H1 (cell line): Measurements from ENCODE around the gene PROSER2. TPM values are rescaled to one million over a fixed set of nuclear protein-coding genes. Genes with fewer than 3 reads are reported as not detected.

Source experiments
- CTCF ChIA-PET: fragments of 300-600 bp; sonication (Branson Sonifier 250); formaldehyde crosslinking; loops from one replicate; lab custom pipeline; 2021; ENCODE audit not compliant: partially characterized antibody; lab: Charles Lee
- POLR2A ChIA-PET: fragments of 300-600 bp; sonication (Branson Sonifier 250); formaldehyde crosslinking; loops from one replicate; lab custom pipeline; 2021; ENCODE audit warnings: inconsistent platforms; ENCODE audit not compliant: partially characterized antibody; lab: Charles Lee
- DNase-seq, 2 experiments: peaks; one replicate each; pipeline versions ENCODE4 v3.0.0 to v3.0.0-alpha.2; 2010 to 2022; ENCODE audit warnings: low spot score in 2 of 2, low read depth in 1 of 2, mixed read lengths in 1 of 2
- FAIRE-seq: peaks from 2 replicates; lab custom pipeline; 2011; peaks lifted over from hg19 to GRCh38; lab: Jason Lieb, UNC
- H2AFZ ChIP-seq: 2 replicates; pipeline ENCODE4 v1.8.1; 2012; ENCODE audit warnings: low read length, inconsistent platforms
- H2AK5ac ChIP-seq: 2 replicates; pipeline ENCODE4 v1.6.1; 2013; ENCODE audit warnings: low read depth, low read length
- H2BK120ac ChIP-seq: replicated peaks from 2 replicates; pipeline ENCODE3; 2013; ENCODE audit warnings: low read depth, low read length, inconsistent platforms
- H2BK12ac ChIP-seq: 2 replicates; pipeline ENCODE4 v1.6.1; 2013; ENCODE audit warnings: low read depth, low read length
- H2BK15ac ChIP-seq: 2 replicates; pipeline ENCODE4 v1.6.1; 2013; ENCODE audit warnings: low read length
- H2BK20ac ChIP-seq: 2 replicates; pipeline ENCODE4 v1.6.1; 2013; ENCODE audit warnings: low read length
- H2BK5ac ChIP-seq: 2 replicates; pipeline ENCODE4 v1.6.1; 2013; ENCODE audit warnings: low read depth, low read length
- H3K14ac ChIP-seq: 2 replicates; pipeline ENCODE4 v1.6.1; 2013; ENCODE audit warnings: inconsistent platforms; ENCODE audit not compliant: insufficient read length
- H3K18ac ChIP-seq: 2 replicates; pipeline ENCODE4 v1.6.1; 2013; ENCODE audit warnings: low read length; ENCODE audit errors: extremely low read depth
- H3K23ac ChIP-seq: 2 replicates; pipeline ENCODE4 v1.6.1; 2013; ENCODE audit warnings: inconsistent platforms; ENCODE audit not compliant: insufficient read length
- H3K23me2 ChIP-seq: 2 replicates; pipeline ENCODE4 v1.6.1; 2013; ENCODE audit warnings: low read depth, low read length
- H3K27ac ChIP-seq: 2 replicates; pipeline ENCODE4 v1.6.1; 2011; ENCODE audit warnings: low read depth, low read length, inconsistent platforms
- H3K27me3 ChIP-seq, 4 experiments: replicated peaks in 1 of 4; 1 replicate in 1 of 4; 2 replicates in 3 of 4; pipeline versions ENCODE4 v1.6.1 to v1.8.1; 2011 to 2013; ENCODE audit warnings: low read length in 3 of 4, mild to moderate bottlenecking in 3 of 4, inconsistent platforms in 2 of 4, mixed read lengths in 2 of 4, moderate library complexity in 1 of 4; ENCODE audit not compliant: control insufficient read depth in 3 of 4, insufficient read depth in 3 of 4; ENCODE audit errors: extremely low read depth in 1 of 4
- H3K36me3 ChIP-seq, 4 experiments: 2 replicates each; pipeline versions ENCODE4 v1.6.1 to v1.8.1; 2011 to 2013; ENCODE audit warnings: mild to moderate bottlenecking in 4 of 4, low read length in 3 of 4, moderate library complexity in 2 of 4, control low read depth in 1 of 4, inconsistent platforms in 1 of 4; ENCODE audit not compliant: insufficient read depth in 4 of 4, control insufficient read depth in 2 of 4
- H3K4ac ChIP-seq: replicated peaks from 2 replicates; pipeline ENCODE3; 2013; ENCODE audit warnings: low read length, low read depth, mixed read lengths, inconsistent platforms; ENCODE audit not compliant: insufficient read length
- H3K4me1 ChIP-seq, 4 experiments: replicated peaks in 1 of 4; 1 replicate in 1 of 4; 2 replicates in 3 of 4; pipeline versions ENCODE4 v1.6.1 to v1.8.1; 2011 to 2013; ENCODE audit warnings: low read length in 3 of 4, inconsistent platforms in 2 of 4, mixed read lengths in 1 of 4; ENCODE audit not compliant: insufficient read depth in 4 of 4, control insufficient read depth in 3 of 4
- H3K4me2 ChIP-seq, 2 experiments: 2 replicates each; pipeline versions ENCODE4 v1.6.1 to v1.8.1; 2011 to 2013; ENCODE audit warnings: low read depth in 2 of 2, low read length in 2 of 2, control low read depth in 1 of 2, inconsistent platforms in 1 of 2, mild to moderate bottlenecking in 1 of 2; ENCODE audit not compliant: insufficient read depth in 1 of 2
- H3K4me3 ChIP-seq, 4 experiments: fragments of 200-600, 300-600 bp in 1 of 4; sonication (generic), shearing (Covaris generic), sonication (Bioruptor Twin) in 1 of 4; 2 replicates each; pipeline versions ENCODE4 v1.5.1 to v1.8.1; 2011 to 2016; ENCODE audit warnings: low read length in 4 of 4, low read depth in 3 of 4, control low read depth in 2 of 4, inconsistent platforms in 2 of 4, mild to moderate bottlenecking in 2 of 4, mixed read lengths in 1 of 4, moderate library complexity in 1 of 4; ENCODE audit not compliant: insufficient read depth in 2 of 4; ENCODE audit errors: extremely low read depth in 1 of 4
- H3K56ac ChIP-seq: replicated peaks from 2 replicates; pipeline ENCODE3; 2013; ENCODE audit warnings: low read depth, mild to moderate bottlenecking, mixed read lengths, low read length, inconsistent platforms; ENCODE audit not compliant: insufficient read length
- H3K79me1 ChIP-seq: 2 replicates; pipeline ENCODE4 v1.6.1; 2013; ENCODE audit warnings: low read depth, low read length, control low read depth
- H3K79me2 ChIP-seq, 2 experiments: 2 replicates each; pipeline versions ENCODE4 v1.6.1 to v1.8.1; 2012 to 2013; ENCODE audit warnings: low read length in 2 of 2, mild to moderate bottlenecking in 2 of 2, inconsistent platforms in 1 of 2; ENCODE audit not compliant: insufficient read depth in 2 of 2, control insufficient read depth in 1 of 2
- H3K9ac ChIP-seq, 4 experiments: replicated peaks in 1 of 4; 1 replicate in 1 of 4; 2 replicates in 3 of 4; pipeline versions ENCODE4 v1.6.1 to v1.8.1; 2011 to 2013; ENCODE audit warnings: low read depth in 3 of 4, low read length in 3 of 4, control low read depth in 2 of 4, mild to moderate bottlenecking in 2 of 4, moderate library complexity in 2 of 4, inconsistent platforms in 1 of 4; ENCODE audit errors: extremely low read depth in 1 of 4
- H3K9me3 ChIP-seq, 2 experiments: 2 replicates each; pipeline versions ENCODE4 v1.6.1 to v1.8.1; 2012 to 2013; ENCODE audit warnings: mild to moderate bottlenecking in 2 of 2, moderate library complexity in 2 of 2, control low read depth in 1 of 2, inconsistent platforms in 1 of 2, low read depth in 1 of 2, low read length in 1 of 2, mixed read lengths in 1 of 2; ENCODE audit not compliant: insufficient read depth in 2 of 2
- H4K20me1 ChIP-seq, 2 experiments: replicated peaks in 1 of 2; 2 replicates each; pipeline versions ENCODE3 to v1.8.1; 2011 to 2013; ENCODE audit warnings: inconsistent platforms in 2 of 2, low read length in 2 of 2, mild to moderate bottlenecking in 1 of 2; ENCODE audit not compliant: insufficient read depth in 2 of 2, control insufficient read depth in 1 of 2
- H4K5ac ChIP-seq: 2 replicates; pipeline ENCODE4 v1.6.1; 2013; ENCODE audit warnings: low read length, low read depth, mixed read lengths, inconsistent platforms; ENCODE audit not compliant: insufficient read length
- H4K8ac ChIP-seq: 2 replicates; pipeline ENCODE4 v1.8.0; 2013; ENCODE audit warnings: mild to moderate bottlenecking, moderate library complexity, low read length, inconsistent platforms; ENCODE audit not compliant: insufficient read depth; ENCODE audit errors: extremely low read depth
- H4K91ac ChIP-seq: replicated peaks from 2 replicates; pipeline ENCODE3; 2013; ENCODE audit warnings: low read length, mixed read lengths, inconsistent platforms; ENCODE audit not compliant: insufficient read length
- CTBP2 ChIP-seq: IDR thresholded peaks from 2 replicates; pipeline ENCODE4 v1.7.0; 2011; ENCODE audit warnings: borderline replicate concordance, mild to moderate bottlenecking, moderate library complexity, mixed read lengths, low read length; ENCODE audit not compliant: insufficient read depth, insufficient read length
- JUND ChIP-seq: IDR thresholded peaks from 2 replicates; pipeline ENCODE4 v1.6.1; 2011; ENCODE audit warnings: mild to moderate bottlenecking, improper control_type of control experiment, low read length
- KDM1A ChIP-seq: fragments of 200-600, 300-600 bp; sonication (generic); IDR thresholded peaks from 2 replicates; pipeline ENCODE4 v1.7.1; 2016; ENCODE audit warnings: mild to moderate bottlenecking, low read length, borderline replicate concordance
- RBBP5 ChIP-seq: IDR thresholded peaks from 2 replicates; pipeline ENCODE4 v1.7.1; 2012; ENCODE audit warnings: low read depth, mild to moderate bottlenecking, inconsistent platforms, low read length, moderate library complexity, borderline replicate concordance
- RNF2 ChIP-seq: fragments of 200-900, 300-1000 bp; sonication (generic); IDR thresholded peaks from 2 replicates; pipeline ENCODE4 v1.7.1; 2016; ENCODE audit warnings: borderline replicate concordance, low read depth, mild to moderate bottlenecking, antibody characterized with exemption, low read length; ENCODE audit not compliant: poor library complexity, severe bottlenecking; ENCODE audit errors: missing control alignments
- TCF12 ChIP-seq: IDR thresholded peaks from 2 replicates; pipeline ENCODE4 v1.6.1; 2011; ENCODE audit warnings: low read depth, mild to moderate bottlenecking, low read length
- WGBS, 2 experiments: shearing (Covaris generic) in 1 of 2; methylation state at CpG; one replicate each; pipeline versions ENCODE4 v1.1.6 to v1.1.7; 2013 to 2015; ENCODE audit warnings: low lambda C conversion rate in 2 of 2, mixed read lengths in 2 of 2, inconsistent platforms in 1 of 2, low coverage in 1 of 2, missing lambda C conversion rate in 1 of 2; ENCODE audit not compliant: insufficient replicate concordance in 2 of 2, insufficient coverage in 1 of 2, insufficient read length in 1 of 2; ENCODE audit errors: extremely low coverage in 1 of 2, missing lambda C conversion rate in 1 of 2; 5-methylcytosine and 5-hydroxymethylcytosine counted together
- polyA plus RNA-seq, 7 experiments: library from polyadenylated mRNA; depleted of rRNA in 3 of 7; stranded (reverse) in 5 of 7; unstranded in 2 of 7; fragments of >200 nt in 5 of 7; fragments of 200-250 nt in 2 of 7; gene quantifications; 1 replicate in 5 of 7; 2 replicates in 1 of 7; 4 replicates in 1 of 7; pipeline versions ENCODE4 v1.2.1 to v1.2.3, GENCODE V29; 2011 to 2013; ENCODE audit warnings: missing spikeins in 2 of 7, mixed read lengths in 2 of 7
- total RNA-seq: library from RNA; stranded (reverse); fragmentation: NEBNext Ultra II Directional; extraction: Animal tissue kit (Norgen Biotek cat#: 25700); gene quantifications from 2 replicates; pipeline ENCODE4 v1.2.1, GENCODE V29; 2021
- TF ChIP-seq, protein P1 (sequence below), 3 experiments: IDR thresholded peaks; 1 replicate in 2 of 3; 2 replicates in 1 of 3; pipeline versions ENCODE4 v1.5.1 to v1.6.1; 2011; ENCODE audit warnings: low read length in 3 of 3, mild to moderate bottlenecking in 3 of 3, inconsistent platforms in 2 of 3, low read depth in 1 of 3, moderate library complexity in 1 of 3; ENCODE audit not compliant: insufficient read depth in 1 of 3; ENCODE audit errors: control extremely low read depth in 1 of 3
- TF ChIP-seq, protein P2 (sequence below): IDR thresholded peaks from 2 replicates; pipeline ENCODE4 v1.6.1; 2011; ENCODE audit warnings: low read length, improper control_type of control experiment

The PROSER2 gene
- total and polyA plus RNA-seq, 2 of the 8 experiments (the other 6 are each of a cell fraction or from before 2014, with no cell fraction given): 3.9 to 13.7 TPM

DNA sequence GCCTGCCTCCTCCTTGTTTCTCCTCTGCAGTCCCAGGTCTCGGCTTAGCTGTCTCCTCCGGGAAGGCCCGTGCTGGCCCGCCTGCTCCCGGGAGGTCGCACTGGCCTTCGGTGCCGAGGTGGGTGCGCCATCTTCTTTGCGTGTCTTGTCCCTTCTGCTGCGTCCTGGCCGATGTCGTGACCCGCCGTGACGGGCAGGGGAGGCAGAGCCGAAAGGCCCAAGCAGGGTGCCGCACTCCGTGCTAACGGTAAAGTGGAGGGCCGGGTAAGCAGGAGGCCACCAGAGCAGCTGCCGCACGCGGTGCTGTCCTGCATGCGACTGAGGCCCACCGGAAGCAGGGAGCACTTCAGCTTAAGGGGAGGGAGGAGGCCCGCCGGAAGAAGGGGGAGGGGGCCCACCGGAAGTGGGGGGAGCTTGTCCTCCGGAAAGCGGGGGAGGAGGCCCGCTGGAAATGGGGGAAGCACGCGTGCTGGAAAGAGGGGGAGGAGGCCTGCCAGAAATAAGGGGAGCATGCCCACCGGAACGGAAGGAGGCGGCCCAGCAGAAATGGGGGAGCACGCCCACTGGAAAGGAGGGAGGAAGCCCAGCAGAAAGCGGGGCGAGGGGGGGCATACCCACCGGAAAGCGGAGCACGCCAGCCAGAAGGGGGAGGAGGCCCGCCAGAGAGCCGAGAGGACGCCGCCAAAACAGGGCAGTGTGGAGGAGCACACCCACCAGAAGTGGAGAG lies 71.4 kb downstream of the PROSER2 start:
- POLR2A ChIA-PET: interaction anchor here (1.2 kb wide), 1 partner anchor 17 kb away, joined by 4 read pairs; no protein-coding TSS in a partner anchor
- no peak overlapping the region for H2BK15ac ChIP-seq
- no peak overlapping the region for H3K23ac ChIP-seq
- H3K36me3 ChIP-seq: no peaks in the 10 kb centered on the region
- 93% methylated on average over 18 of the region's 47 CpGs; no CpG with 5 or more reads in 1 of the 2 experiments for WGBS, 2 experiments
- no peak overlapping the region for H3K27ac ChIP-seq
- H3K4me2 ChIP-seq: no peak overlapping the region
- no peak overlapping the region for H3K4ac ChIP-seq
- FAIRE-seq: no peak
- no peaks in the 10 kb centered on the region for H3K4me1 ChIP-seq
- no peak overlapping the region for H2BK5ac ChIP-seq
- no peak overlapping the region for H3K4me3 ChIP-seq
- H2BK120ac ChIP-seq: no peak overlapping the region
- H3K14ac ChIP-seq: no peak overlapping the region
- no peak overlapping the region for H4K5ac ChIP-seq
- no peak overlapping the region for H3K9ac ChIP-seq
- peaks cover 0 to 1% of the 10 kb centered on the region in 2 experiments for H4K20me1 ChIP-seq
- H3K79me1 ChIP-seq: no peaks in the 10 kb centered on the region
- H4K91ac ChIP-seq: no peak overlapping the region
- no peaks in the 10 kb centered on the region for H3K9me3 ChIP-seq
- H3K18ac ChIP-seq: no peak overlapping the region
- H2AFZ ChIP-seq: no peak overlapping the region
- no peaks in the 10 kb centered on the region for H3K23me2 ChIP-seq
- CTCF ChIA-PET: interaction anchor here (1.8 to 2.1 kb wide), 3 partner anchors 13 to 136 kb away, joined by 5 to 6 read pairs (median 6); no protein-coding TSS in a partner anchor
- H3K79me2 ChIP-seq: no peaks in the 10 kb centered on the region
- DNase-seq: no peak
- H3K27me3 ChIP-seq: no peaks in the 10 kb centered on the region; a peak in 1 of 7 replicates
- H4K8ac ChIP-seq: no peak overlapping the region
- H3K56ac ChIP-seq: no peak overlapping the region
- no peak overlapping the region for H2BK12ac ChIP-seq
- no peak overlapping the region for H2AK5ac ChIP-seq
- H2BK20ac ChIP-seq: no peak overlapping the region
- TF ChIP-seq, protein P1, sequence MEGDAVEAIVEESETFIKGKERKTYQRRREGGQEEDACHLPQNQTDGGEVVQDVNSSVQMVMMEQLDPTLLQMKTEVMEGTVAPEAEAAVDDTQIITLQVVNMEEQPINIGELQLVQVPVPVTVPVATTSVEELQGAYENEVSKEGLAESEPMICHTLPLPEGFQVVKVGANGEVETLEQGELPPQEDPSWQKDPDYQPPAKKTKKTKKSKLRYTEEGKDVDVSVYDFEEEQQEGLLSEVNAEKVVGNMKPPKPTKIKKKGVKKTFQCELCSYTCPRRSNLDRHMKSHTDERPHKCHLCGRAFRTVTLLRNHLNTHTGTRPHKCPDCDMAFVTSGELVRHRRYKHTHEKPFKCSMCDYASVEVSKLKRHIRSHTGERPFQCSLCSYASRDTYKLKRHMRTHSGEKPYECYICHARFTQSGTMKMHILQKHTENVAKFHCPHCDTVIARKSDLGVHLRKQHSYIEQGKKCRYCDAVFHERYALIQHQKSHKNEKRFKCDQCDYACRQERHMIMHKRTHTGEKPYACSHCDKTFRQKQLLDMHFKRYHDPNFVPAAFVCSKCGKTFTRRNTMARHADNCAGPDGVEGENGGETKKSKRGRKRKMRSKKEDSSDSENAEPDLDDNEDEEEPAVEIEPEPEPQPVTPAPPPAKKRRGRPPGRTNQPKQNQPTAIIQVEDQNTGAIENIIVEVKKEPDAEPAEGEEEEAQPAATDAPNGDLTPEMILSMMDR (IDR thresholded peaks at IDR 0.05; ENCODE audit: control extremely low read depth in 1 of 3, insufficient read depth in 1 of 3, low read depth in 1 of 3, low read length in 3 of 3): no peak
- TF ChIP-seq, protein P2, sequence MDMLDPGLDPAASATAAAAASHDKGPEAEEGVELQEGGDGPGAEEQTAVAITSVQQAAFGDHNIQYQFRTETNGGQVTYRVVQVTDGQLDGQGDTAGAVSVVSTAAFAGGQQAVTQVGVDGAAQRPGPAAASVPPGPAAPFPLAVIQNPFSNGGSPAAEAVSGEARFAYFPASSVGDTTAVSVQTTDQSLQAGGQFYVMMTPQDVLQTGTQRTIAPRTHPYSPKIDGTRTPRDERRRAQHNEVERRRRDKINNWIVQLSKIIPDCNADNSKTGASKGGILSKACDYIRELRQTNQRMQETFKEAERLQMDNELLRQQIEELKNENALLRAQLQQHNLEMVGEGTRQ: no peak
- TF ChIP-seq RNF2: no peak
- no peak for TF ChIP-seq CTBP2
- no peak for TF ChIP-seq TCF12
- TF ChIP-seq KDM1A: no peak
- no peak for TF ChIP-seq RBBP5
- TF ChIP-seq JUND: no peak
